ENCODE measurements around the gene HS3ST4. TPM values are rescaled to one million over a fixed set of nuclear protein-coding genes. Genes with fewer than 3 reads are reported as not detected.

The HS3ST4 gene
- total and polyA plus RNA-seq, 2 of the 4 experiments (the other 2 are of a cell fraction), result not detected

- CTCF ChIA-PET, result no interaction called here
- no peak overlapping the region for H3K27ac ChIP-seq (ENCODE audit: insufficient read depth, low read length)
- peaks cover 6% of the 10 kb centered on the region; the same call in 1 of the 2 replicates for H3K9me3 ChIP-seq (ENCODE audit: control insufficient read depth, insufficient read depth, low read length)
- DNase-seq (no peak), ATAC-seq (ENCODE audit: low read depth) (no peak)
- TF ChIP-seq MAZ (IDR thresholded peaks at IDR 0.05; ENCODE audit: borderline replicate concordance, low read depth, low read length) (no peak), FOS (IDR thresholded peaks at IDR 0.05; ENCODE audit: low read depth, low read length) (no peak), CHD1 (IDR thresholded peaks at IDR 0.05; ENCODE audit: low read depth, low read length) (no peak), MAFK (IDR thresholded peaks at IDR 0.05; ENCODE audit: low read depth, low read length) (no peak), MXI1 (IDR thresholded peaks at IDR 0.05; ENCODE audit: borderline replicate concordance, low read depth, low read length) (no peak), RCOR1 (IDR thresholded peaks at IDR 0.05; ENCODE audit: insufficient replicate concordance, low read length) (no peak), SMC3 (IDR thresholded peaks at IDR 0.05; ENCODE audit: low read depth, low read length) (no peak), NFE2L2 (IDR thresholded peaks at IDR 0.05; ENCODE audit: low read depth, low read length) (no peak), BHLHE40 (IDR thresholded peaks at IDR 0.05; ENCODE audit: low read depth, low read length) (no peak), CEBPB (IDR thresholded peaks at IDR 0.05; ENCODE audit: low read depth, low read length) (no peak)
- TF ChIP-seq, protein P1, sequence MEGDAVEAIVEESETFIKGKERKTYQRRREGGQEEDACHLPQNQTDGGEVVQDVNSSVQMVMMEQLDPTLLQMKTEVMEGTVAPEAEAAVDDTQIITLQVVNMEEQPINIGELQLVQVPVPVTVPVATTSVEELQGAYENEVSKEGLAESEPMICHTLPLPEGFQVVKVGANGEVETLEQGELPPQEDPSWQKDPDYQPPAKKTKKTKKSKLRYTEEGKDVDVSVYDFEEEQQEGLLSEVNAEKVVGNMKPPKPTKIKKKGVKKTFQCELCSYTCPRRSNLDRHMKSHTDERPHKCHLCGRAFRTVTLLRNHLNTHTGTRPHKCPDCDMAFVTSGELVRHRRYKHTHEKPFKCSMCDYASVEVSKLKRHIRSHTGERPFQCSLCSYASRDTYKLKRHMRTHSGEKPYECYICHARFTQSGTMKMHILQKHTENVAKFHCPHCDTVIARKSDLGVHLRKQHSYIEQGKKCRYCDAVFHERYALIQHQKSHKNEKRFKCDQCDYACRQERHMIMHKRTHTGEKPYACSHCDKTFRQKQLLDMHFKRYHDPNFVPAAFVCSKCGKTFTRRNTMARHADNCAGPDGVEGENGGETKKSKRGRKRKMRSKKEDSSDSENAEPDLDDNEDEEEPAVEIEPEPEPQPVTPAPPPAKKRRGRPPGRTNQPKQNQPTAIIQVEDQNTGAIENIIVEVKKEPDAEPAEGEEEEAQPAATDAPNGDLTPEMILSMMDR (conservative IDR thresholded peaks at IDR 0.05; ENCODE audit: low read depth, low read length), result no peak
- TF ChIP-seq, protein P2, sequence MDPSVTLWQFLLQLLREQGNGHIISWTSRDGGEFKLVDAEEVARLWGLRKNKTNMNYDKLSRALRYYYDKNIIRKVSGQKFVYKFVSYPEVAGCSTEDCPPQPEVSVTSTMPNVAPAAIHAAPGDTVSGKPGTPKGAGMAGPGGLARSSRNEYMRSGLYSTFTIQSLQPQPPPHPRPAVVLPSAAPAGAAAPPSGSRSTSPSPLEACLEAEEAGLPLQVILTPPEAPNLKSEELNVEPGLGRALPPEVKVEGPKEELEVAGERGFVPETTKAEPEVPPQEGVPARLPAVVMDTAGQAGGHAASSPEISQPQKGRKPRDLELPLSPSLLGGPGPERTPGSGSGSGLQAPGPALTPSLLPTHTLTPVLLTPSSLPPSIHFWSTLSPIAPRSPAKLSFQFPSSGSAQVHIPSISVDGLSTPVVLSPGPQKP (IDR thresholded peaks at IDR 0.05; ENCODE audit: borderline replicate concordance, low read depth, low read length), result no peak
- H3K79me1 ChIP-seq (ENCODE audit: low read depth in 1 of 2, low read length in 2 of 2), result no peaks in the 10 kb centered on the region
- H3K18ac ChIP-seq (ENCODE audit: low read depth, low read length), result no peak overlapping the region
- no peak overlapping the region for H3K4me3 ChIP-seq (ENCODE audit: insufficient read depth, low read depth, low read length)
- in situ Hi-C loops (cut with MboI; ENCODE audit: low sequenced_read_pairs) (no loop called here), intact Hi-C loops (cut with micrococcal nuclease) (no loop called here), dilution Hi-C loops (cut with HindIII; ENCODE audit: low sequenced_read_pairs, unreplicated experiment) (no loop called here)
- H2BK120ac ChIP-seq (ENCODE audit: low read depth, low read length), result no peak overlapping the region
- no peak overlapping the region for H3K4ac ChIP-seq (ENCODE audit: low read depth, low read length)
- no peak overlapping the region for H2AFZ ChIP-seq (replicated peaks; ENCODE audit: low read length, poor library complexity)
- H4K8ac ChIP-seq (ENCODE audit: low read depth in 2 of 2, low read length in 2 of 2), result no peak overlapping the region
- H2AK9ac ChIP-seq (replicated peaks; ENCODE audit: low read depth, low read length, poor library complexity), result no peak overlapping the region
- no peak overlapping the region for H2BK20ac ChIP-seq (ENCODE audit: low read depth, low read length)
- H4K5ac ChIP-seq (ENCODE audit: low read depth, low read length), result no peak overlapping the region
- 89% methylated on average over 1 of the region's 1 CpG; no CpG with 5 or more reads in 1 of the 2 experiments for WGBS, 2 experiments (ENCODE audit: extremely low coverage in 2 of 2, insufficient read length in 1 of 2)
- H3K36me3 ChIP-seq (ENCODE audit: control insufficient read depth, insufficient read depth, low read length), result no peaks in the 10 kb centered on the region
- no peak overlapping the region for H2BK15ac ChIP-seq (ENCODE audit: low read depth, low read length)
- H4K91ac ChIP-seq (ENCODE audit: insufficient read depth, low read depth, low read length), result no peak overlapping the region
- H3K9me1 ChIP-seq (ENCODE audit: insufficient read depth, low read length), result no peaks in the 10 kb centered on the region
- H3K14ac ChIP-seq (replicated peaks; ENCODE audit: low read depth, low read length), result no peak overlapping the region
- no peak overlapping the region for H3K4me2 ChIP-seq (ENCODE audit: low read depth, low read length)
- H3K56ac ChIP-seq (ENCODE audit: extremely low read depth, insufficient read depth, low read length), result no peak overlapping the region
- H3K27me3 ChIP-seq (ENCODE audit: control insufficient read depth, insufficient read depth, low read length), result no peaks in the 10 kb centered on the region
- no TSS peak for BruUV-seq (replicated peaks)
- POLR2A ChIA-PET (ENCODE audit: unreplicated experiment), result no interaction called here
- no peaks in the 10 kb centered on the region for H4K20me1 ChIP-seq (ENCODE audit: insufficient read depth, low read length)
- H3K23ac ChIP-seq (ENCODE audit: low read depth, low read length), result no peak overlapping the region
- H3K4me1 ChIP-seq (ENCODE audit: control insufficient read depth, insufficient read depth, low read length), result no peaks in the 10 kb centered on the region
- H2AK5ac ChIP-seq (ENCODE audit: low read depth, low read length), result no peak overlapping the region
- no peak overlapping the region for H2BK5ac ChIP-seq (ENCODE audit: low read depth, low read length, poor library complexity, severe bottlenecking)
- H3K9ac ChIP-seq (ENCODE audit: low read depth, low read length), result no peak overlapping the region
These were observed 108.1 kb downstream of the HS3ST4 start for GRCh38 chr16:25799816-25800215.

Measured in IMR-90 (cell line).